T-helper 1 cell treated with Interleukin-12 subunit alpha and Interleukin-12 subunit beta and Interleukin-4 antibody, amounts not matched to agents 30 ng/mL and 1 ng/mL, for 36 hours (primary cell): ENCODE measurements around the gene ZNF580. TPM values are rescaled to one million over a fixed set of nuclear protein-coding genes. Genes with fewer than 3 reads are reported as not detected.

Source experiments
- intact Hi-C: fragments of 100-400 bp; cut with micrococcal nuclease; formaldehyde crosslinking; loops from one replicate; pipeline ENCODE4 v1.15.1; 2024
- total RNA-seq: library from RNA; stranded (reverse); gene quantifications from 2 replicates; pipeline ENCODE4 v1.2.3, GENCODE V29; 2022

Gene ZNF580
- total RNA-seq, 1 donor from 2014 or later, result 42.6 TPM

DNA sequence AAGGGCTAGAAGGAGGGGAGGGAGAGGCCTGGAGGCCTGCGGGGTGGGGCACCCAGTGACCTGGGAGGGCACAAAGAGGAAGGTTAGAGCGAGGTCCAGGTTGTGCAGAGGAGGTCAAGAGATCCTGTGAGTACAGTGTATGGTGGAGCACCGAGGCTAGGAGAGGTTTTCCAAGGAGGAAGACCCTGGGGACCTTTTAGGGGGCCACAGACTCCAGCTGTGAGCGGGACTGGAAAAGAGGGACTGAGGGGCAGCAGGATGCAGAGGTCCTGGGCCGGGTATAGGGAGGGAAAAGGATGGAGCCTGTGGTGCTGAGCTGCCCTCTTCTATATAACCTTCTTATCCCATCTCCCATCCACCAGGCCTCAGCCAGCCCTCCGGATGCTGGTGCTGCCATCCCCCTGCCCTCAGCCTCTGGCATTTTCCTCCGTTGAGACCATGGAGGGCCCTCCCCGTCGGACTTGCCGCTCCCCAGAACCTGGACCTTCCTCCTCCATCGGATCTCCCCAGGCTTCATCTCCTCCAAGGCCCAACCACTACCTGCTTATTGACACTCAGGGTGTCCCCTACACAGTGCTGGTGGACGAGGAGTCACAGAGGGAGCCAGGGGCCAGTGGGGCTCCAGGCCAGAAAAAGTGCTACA is 3.5 kb downstream of the ZNF580 start:
- intact Hi-C loops, result loop anchor here (5.0 kb wide), 2 partner anchors 257 to 1442 kb away; partner anchors contain the start of genes RPL28 and RPS9

GRCh38 chr19:55644842-55645511 is 4.2 kb downstream of the ZNF580 start:
- intact Hi-C loops, result loop anchor here (5.0 kb wide), 2 partner anchors 258 to 1443 kb away; partner anchors contain the start of genes RPL28 and RPS9

DNA sequence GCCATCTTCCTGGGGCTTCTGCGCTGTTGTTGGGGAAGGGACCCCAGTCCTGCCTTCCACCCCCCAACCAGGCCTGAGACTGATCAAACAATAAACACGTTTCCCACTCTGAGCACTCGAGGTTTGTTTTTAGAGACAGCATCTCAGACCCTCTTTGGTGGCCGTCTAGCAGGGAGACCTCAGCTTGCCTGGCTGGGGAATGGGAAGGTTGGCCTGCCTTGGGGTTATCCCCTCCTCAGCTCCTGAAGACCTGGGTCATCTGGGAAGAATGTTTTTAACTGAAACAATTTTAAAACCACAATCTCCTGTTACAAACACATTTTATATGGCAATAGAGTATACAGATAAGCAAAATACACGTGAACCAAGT is 4.7 kb downstream of the ZNF580 start:
- intact Hi-C loops, result no loop called here

DNA sequence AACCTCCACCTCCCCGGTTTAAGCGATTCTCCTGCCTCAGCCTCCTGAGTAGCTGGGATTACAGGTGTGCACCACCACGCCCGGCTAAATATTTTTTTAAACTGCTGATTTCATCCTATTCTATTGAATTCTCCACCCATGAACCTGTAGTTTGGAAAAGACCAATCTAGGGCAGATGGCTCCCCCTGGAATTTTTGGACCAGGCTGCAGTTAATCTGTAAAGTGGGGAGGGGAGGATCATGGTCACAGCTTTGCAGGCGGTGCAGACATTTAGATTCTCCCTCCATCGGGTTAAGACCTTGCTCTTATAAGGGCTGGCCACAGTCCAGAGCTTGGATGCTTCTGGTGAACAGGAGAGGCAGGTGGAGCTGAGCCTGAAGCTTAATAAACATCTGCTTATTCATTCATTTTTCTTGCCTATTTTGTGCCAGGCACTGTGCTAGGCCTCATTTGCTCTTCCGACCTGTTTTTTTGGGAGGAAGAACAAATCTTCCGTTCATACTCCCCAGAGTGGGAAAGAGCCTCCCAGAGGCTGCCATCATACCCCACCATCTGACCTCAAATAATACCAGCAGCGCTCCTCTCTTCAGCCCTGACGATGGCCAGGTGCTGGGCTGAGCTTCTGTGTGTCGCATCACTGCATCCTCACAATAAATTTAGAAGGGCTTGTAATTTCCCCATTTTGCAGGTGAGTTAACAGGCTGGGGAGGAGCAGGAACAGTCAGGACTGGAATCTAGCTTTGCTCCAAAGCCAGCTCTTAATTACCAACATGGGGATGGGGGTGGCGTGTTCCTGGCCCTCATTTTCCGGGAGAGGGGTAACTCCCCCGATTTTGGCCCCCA is 6.3 kb downstream of the ZNF580 start:
- intact Hi-C loops, result no loop called here

- intact Hi-C loops, result no loop called here
Observed at GRCh38 chr19:55647732-55648584, 7.2 kb downstream of the ZNF580 start, which contains the start of gene CCDC106. Gene CCDC106, plus strand, starts transcription at chr19:55648212. Its CDS starts 835 bp downstream, at chr19:55649047.

- intact Hi-C loops, result no loop called here
Observed at GRCh38 chr19:55648585-55649267, 7.9 kb downstream of the ZNF580 start.

GRCh38 chr19:55649268-55650125 is 8.7 kb downstream of the ZNF580 start:
- intact Hi-C loops, result loop anchor here (10.0 kb wide), 1 partner anchor 885 kb away; the partner anchor contains the start of gene ZFP28

GRCh38 chr19:55650126-55650557 is 9.3 kb downstream of the ZNF580 start:
- intact Hi-C loops, result loop anchor here (10.0 kb wide), 1 partner anchor 885 kb away; the partner anchor contains the start of gene ZFP28

- intact Hi-C loops, result loop anchor here (10.0 kb wide), 1 partner anchor 884 kb away; the partner anchor contains the start of gene ZFP28
Observed at GRCh38 chr19:55650602-55651230, 9.9 kb downstream of the ZNF580 start.

GRCh38 chr19:55651236-55651635 is 10.4 kb downstream of the ZNF580 start:
- intact Hi-C loops, result loop anchor here (10.0 kb wide), 1 partner anchor 884 kb away; the partner anchor contains the start of gene ZFP28

GRCh38 chr19:55652311-55653128 is 11.7 kb downstream of the ZNF580 start:
- intact Hi-C loops, result loop anchor here (1.0 to 10.0 kb wide), 3 partner anchors 9 to 882 kb away; partner anchors contain the start of genes ZFP28 and ZNF581

DNA sequence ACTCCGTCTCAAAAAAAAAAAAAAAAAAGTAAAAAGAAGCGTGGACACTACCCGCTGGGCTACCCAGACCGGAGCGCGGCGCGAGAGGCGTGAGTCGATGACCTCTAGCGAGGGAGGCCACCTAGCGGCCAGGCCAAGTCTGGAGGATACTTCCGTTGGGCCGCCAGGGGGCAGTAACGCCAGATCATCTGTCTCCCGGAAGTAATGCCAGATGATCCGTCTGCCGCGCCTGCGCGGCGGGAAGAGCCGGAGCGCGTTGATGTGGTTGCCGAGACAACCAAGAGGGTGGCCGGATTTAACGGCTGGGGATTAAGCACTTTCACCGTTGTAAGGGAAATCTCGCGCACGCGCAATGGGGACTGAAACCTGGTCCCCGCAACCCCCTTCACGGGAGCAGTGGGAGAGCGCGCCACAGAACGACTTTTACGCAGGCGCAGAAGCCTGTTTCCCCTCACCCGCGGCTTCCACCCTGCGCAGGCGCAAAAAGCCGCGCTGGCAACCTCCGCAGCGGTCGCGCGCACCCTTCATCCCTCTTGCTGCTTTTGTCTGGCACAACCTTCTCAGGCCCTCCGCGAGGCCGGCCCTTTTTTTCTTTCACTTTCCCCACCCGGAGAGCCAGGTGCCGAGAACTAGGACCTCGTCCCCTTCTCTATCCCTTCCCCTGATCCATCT is 13.0 kb downstream of the ZNF580 start:
- intact Hi-C loops, result loop anchor here (1.0 to 10.0 kb wide), 16 partner anchors 10 to 1781 kb away; partner anchors contain the start of genes EPN1, FIZ1, KMT5C and RPL28

DNA sequence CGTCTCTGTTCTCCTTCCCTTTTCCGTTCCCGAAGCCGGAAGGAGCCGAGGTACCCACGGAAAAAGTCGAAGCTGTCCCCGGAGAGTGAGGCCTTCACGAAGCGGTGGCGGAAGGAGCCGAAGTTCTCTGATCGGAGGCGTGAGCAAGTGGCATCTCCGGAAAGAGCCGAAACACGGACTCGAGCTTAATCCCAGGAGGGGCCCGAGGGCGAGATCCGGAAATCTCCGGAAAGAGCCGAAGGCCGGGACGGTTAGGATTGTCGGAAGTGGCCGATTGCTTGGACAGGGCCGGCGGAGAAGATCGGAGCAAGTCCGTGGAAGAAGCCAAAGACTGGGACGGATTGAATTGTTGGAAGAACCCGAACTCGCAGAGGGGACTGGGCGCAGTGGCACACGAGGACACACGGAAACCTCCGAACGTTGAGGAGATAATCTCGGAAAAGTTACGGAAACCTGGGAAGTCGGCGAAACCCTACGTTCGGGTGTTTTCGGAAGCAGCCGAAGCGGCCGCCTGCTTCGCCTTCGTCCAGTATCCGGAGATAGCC is 13.6 kb downstream of the ZNF580 start:
- intact Hi-C loops, result loop anchor here (1.0 to 10.0 kb wide), 14 partner anchors 21 to 1780 kb away; partner anchors contain the start of genes EPN1, FIZ1, KMT5C and RPL28

DNA sequence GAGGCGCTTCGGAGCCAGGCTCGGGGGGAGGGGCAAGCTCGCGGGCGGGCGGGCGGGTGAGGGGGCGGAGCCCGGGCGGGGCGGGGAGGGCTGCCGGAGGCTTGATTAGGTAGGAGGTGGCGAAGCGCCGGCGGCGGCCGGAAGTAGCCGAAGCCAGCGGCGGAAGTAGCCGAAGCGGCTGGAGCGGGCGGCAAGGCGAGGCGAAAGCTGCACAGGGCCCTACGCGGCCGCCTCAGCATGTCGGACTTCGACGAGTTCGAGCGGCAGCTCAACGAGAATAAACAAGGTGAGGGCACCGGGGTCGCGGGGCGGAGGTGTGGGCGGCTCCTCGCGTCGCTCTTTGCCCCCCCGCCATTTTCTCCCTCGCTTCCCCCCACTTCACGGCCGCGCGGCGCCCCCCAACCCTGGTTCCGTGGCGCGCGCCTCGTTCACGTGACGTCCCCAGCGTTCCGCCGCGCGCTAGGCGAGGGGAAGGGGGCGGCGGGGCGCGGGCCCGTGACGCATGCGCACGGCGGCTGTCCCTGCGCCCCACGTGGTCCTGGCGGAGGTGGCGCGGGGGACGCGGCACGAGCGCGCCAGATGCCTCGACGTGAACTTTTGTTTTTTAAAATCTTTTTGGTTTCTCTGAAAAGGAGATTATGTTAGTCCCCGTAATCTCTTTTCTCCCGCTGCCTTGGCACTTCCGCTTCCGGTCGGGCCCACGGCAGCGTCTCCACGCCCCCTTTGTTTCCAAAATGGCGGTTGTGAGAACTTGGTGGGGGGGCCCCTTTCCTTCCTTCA is 14.3 kb downstream of the ZNF580 start, which contains the start of gene U2AF2:
Gene U2AF2, plus strand, starts transcription at position 168 of the 780 bp plus-strand sequence. Its CDS starts 70 bp downstream, at position 238.
- intact Hi-C loops, result loop anchor here (1.0 to 10.0 kb wide), 16 partner anchors 20 to 1780 kb away; partner anchors contain the start of genes CNOT3, EPN1, FIZ1 and KMT5C

DNA sequence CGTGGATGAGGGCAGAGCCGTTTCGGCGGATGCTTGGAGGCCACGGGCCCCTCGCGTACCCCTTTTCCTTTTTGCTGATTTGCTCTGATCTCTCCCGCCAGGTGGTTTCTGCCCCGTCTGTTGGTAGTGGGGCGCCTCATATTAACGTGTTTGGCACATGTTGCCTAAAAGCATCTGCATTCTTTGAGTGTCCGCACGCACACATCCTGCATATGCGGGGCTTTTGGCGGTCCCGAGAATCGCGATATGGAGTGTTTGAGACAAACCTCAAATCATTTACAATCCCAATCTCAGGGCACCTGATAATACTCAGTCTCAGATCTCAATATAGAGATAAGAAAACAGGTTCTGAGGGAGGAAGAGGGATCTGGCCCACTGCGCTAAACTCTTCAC is 14.8 kb downstream of the ZNF580 start:
- intact Hi-C loops, result loop anchor here (1.0 to 10.0 kb wide), 6 partner anchors 179 to 1779 kb away; partner anchors contain the start of genes CNOT3, ZFP28, ZNF628 and ZNF749
